ENCODE measurements around the gene MLLT10. TPM values are rescaled to one million over a fixed set of nuclear protein-coding genes. Genes with fewer than 3 reads are reported as not detected.

MLLT10 gene
- total RNA-seq, 1 experiment from 2014 or later, result 72.3 TPM

DNA sequence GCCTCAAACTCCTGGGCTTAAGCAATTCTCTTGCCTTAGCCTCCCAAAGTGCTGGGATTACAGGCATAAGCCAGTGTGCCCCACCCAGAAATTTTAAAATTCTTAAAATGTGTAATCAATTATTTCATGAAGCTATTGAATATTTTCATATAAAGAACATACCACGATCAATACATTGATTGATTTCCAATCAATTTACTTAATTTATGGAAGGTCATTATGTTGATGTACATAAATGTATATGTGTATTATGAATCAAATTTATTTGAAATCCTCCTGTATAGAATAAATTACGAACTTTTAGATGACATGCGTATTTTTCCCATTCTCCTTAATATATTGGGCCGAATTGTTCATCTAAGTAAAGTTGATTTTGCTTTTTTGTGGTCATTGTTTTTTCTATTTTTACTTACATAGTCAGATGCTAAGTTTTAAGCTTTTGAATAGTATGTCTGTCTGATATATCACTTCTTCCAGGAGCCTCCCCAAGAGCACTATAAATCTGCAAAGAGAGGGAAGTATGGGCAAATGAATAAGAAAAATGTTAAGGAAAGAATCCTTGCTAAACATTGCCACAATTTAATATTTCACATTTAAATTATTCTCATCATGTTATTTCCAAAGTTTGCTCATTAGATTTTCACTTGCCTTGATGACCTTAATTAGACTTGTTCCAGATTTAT, 43.9 kb upstream of the MLLT10 start:
- Histone ChIP-seq H3K4ac (ENCODE audit: low read depth, low read length) (no peak overlapping the region), H2AK5ac (ENCODE audit: insufficient read length, low read length) (no peak overlapping the region), H2AFZ (ENCODE audit: low read length) (no peak overlapping the region), H2BK120ac (ENCODE audit: low read depth, low read length, poor library complexity, severe bottlenecking) (no peak overlapping the region), H3K14ac (ENCODE audit: insufficient read depth, low read length) (no peak overlapping the region), H3K9me3 (ENCODE audit: control insufficient read depth, low read depth, low read length) (no peaks in the 10 kb centered on the region), H4K8ac (replicated peaks; ENCODE audit: insufficient read length, low read depth, low read length) (no peak overlapping the region), H3K23ac (ENCODE audit: insufficient read length, low read depth, low read length) (no peak overlapping the region), H3K56ac (ENCODE audit: insufficient read length, low read depth, low read length) (no peak overlapping the region), H4K5ac (ENCODE audit: insufficient read length, low read depth, low read length) (no peak overlapping the region), H3K9ac (ENCODE audit: extremely low read depth, insufficient read length, low read length) (no peak overlapping the region), H2BK12ac (ENCODE audit: insufficient read length, low read depth, low read length) (no peak overlapping the region), H4K91ac (ENCODE audit: insufficient read length, low read depth, low read length) (no peak overlapping the region), H3K79me2 (ENCODE audit: insufficient read depth, low read length) (no peaks in the 10 kb centered on the region), H3K23me2 (ENCODE audit: insufficient read length, low read depth, low read length, poor library complexity, severe bottlenecking) (peaks cover 11% of the 10 kb centered on the region), H3K4me2 (ENCODE audit: insufficient read depth, insufficient read length, low read length) (no peak overlapping the region), H4K20me1 (ENCODE audit: control insufficient read depth, insufficient read depth, insufficient read length) (no peaks in the 10 kb centered on the region), H2BK5ac (ENCODE audit: insufficient read length, low read length) (no peak overlapping the region), H3T11ph (ENCODE audit: low read length) (no peak overlapping the region), H3K4me1 (ENCODE audit: insufficient read depth, low read length) (no peaks in the 10 kb centered on the region), H3K18ac (ENCODE audit: insufficient read length, low read depth, low read length) (no peak overlapping the region), H3K27me3 (ENCODE audit: insufficient read depth, low read length) (no peaks in the 10 kb centered on the region), H2BK20ac (ENCODE audit: low read depth, low read length, poor library complexity, severe bottlenecking) (no peak overlapping the region), H2BK15ac (ENCODE audit: low read depth, low read length) (no peak overlapping the region), H3K79me1 (ENCODE audit: insufficient read depth, low read depth, low read length, poor library complexity, severe bottlenecking) (no peaks in the 10 kb centered on the region), H3K27ac (ENCODE audit: insufficient read length, low read depth, low read length) (no peak overlapping the region)
- Mint-ChIP-seq H3K27ac (0 out of 7 replicates have a peak overlapping the region, but pooled peaks of 1 of the 3 experiments have one; percentile 25), H3K9me3 (no peaks in the 10 kb centered on the region; a peak in 1 of 5 replicates), H3K4me1 (peaks cover 22 to 30% of the 10 kb centered on the region in 2 experiments), H3K36me3 (ENCODE audit: insufficient read depth in 1 of 3, low read depth in 3 of 3) (peaks cover 0 to 16% (median 14%) of the 10 kb centered on the region in 3 experiments; a peak in 4 of 7 replicates), H3K27me3 (ENCODE audit: low read depth) (no peaks in the 10 kb centered on the region), H3K4me3 (no peak overlapping the region)
- TF ChIP-seq, protein P1, sequence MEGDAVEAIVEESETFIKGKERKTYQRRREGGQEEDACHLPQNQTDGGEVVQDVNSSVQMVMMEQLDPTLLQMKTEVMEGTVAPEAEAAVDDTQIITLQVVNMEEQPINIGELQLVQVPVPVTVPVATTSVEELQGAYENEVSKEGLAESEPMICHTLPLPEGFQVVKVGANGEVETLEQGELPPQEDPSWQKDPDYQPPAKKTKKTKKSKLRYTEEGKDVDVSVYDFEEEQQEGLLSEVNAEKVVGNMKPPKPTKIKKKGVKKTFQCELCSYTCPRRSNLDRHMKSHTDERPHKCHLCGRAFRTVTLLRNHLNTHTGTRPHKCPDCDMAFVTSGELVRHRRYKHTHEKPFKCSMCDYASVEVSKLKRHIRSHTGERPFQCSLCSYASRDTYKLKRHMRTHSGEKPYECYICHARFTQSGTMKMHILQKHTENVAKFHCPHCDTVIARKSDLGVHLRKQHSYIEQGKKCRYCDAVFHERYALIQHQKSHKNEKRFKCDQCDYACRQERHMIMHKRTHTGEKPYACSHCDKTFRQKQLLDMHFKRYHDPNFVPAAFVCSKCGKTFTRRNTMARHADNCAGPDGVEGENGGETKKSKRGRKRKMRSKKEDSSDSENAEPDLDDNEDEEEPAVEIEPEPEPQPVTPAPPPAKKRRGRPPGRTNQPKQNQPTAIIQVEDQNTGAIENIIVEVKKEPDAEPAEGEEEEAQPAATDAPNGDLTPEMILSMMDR (conservative IDR thresholded peaks at IDR 0.05), result no peak
- DNase-seq, result no peak
- no CpG with 5 or more reads among the region's 4 CpGs for WGBS (ENCODE audit: extremely low coverage, insufficient read length, low lambda C conversion rate)
